Measurements from ENCODE around the gene FETUB.
"Not testable (repeated sequence)": the region's sequence is repeated elsewhere in the genome, so short reads cannot be mapped to it uniquely, and the experiment has no call there.

The FETUB gene

GRCh38 chr3:186678604-186679003, 38.4 kb downstream of the FETUB start:
- DNase-seq (ENCODE audit: low read depth) = no peak
- TF ChIP-seq CTCF (conservative IDR thresholded peaks at IDR 0.05; ENCODE audit: low read length) = no peak
- no peak overlapping the region for H3K4me3 ChIP-seq (ENCODE audit: low read length)

GRCh38 chr3:186679151-186679550, 39.0 kb downstream of the FETUB start:
- H3K4me3 ChIP-seq (ENCODE audit: low read length) = no peak overlapping the region
- no peak for DNase-seq (ENCODE audit: low read depth)
- no peak for TF ChIP-seq CTCF (conservative IDR thresholded peaks at IDR 0.05; ENCODE audit: low read length)

GRCh38 chr3:186680869-186681268, 40.7 kb downstream of the FETUB start:
- no peak for TF ChIP-seq CTCF (conservative IDR thresholded peaks at IDR 0.05; ENCODE audit: low read length)
- H3K4me3 ChIP-seq (ENCODE audit: low read length) = no peak overlapping the region
- DNase-seq (ENCODE audit: low read depth) = no peak

- TF ChIP-seq CTCF (conservative IDR thresholded peaks at IDR 0.05; ENCODE audit: low read length) = no peak
- H3K4me3 ChIP-seq (ENCODE audit: low read length) = no peak overlapping the region
- DNase-seq (ENCODE audit: low read depth) = no peak
These were observed 42.6 kb downstream of the FETUB start for GRCh38 chr3:186682812-186683211.

- TF ChIP-seq CTCF (conservative IDR thresholded peaks at IDR 0.05; ENCODE audit: low read length) = no peak
- no peak for DNase-seq (ENCODE audit: low read depth)
- no peak overlapping the region for H3K4me3 ChIP-seq (ENCODE audit: low read length)
These were observed 43.8 kb downstream of the FETUB start for GRCh38 chr3:186683979-186684378.

- not testable (repeated sequence) for H3K4me3 ChIP-seq (ENCODE audit: low read length); DNase-seq (ENCODE audit: low read depth)
These were observed 46.3 kb downstream of the FETUB start for GRCh38 chr3:186686475-186686874.

GRCh38 chr3:186687120-186687651, 47.0 kb downstream of the FETUB start:
- TF ChIP-seq CTCF (conservative IDR thresholded peaks at IDR 0.05; ENCODE audit: low read length) = no peak
- no peak overlapping the region for H3K4me3 ChIP-seq (ENCODE audit: low read length)
- DNase-seq (ENCODE audit: low read depth) = no peak

GRCh38 chr3:186690304-186690703, 50.1 kb downstream of the FETUB start:
- not testable (repeated sequence) for H3K4me3 ChIP-seq (ENCODE audit: low read length); DNase-seq (ENCODE audit: low read depth)
